Measurements from ENCODE around the gene GSK3B. TPM values are rescaled to one million over a fixed set of nuclear protein-coding genes. Genes with fewer than 3 reads are reported as not detected.

Gene GSK3B
- total RNA-seq, 1 experiment from 2014 or later: 50.0 TPM

- ATAC-seq (no peak), DNase-seq (ENCODE audit: low read depth, low spot score) (no peak)
- POLR2A ChIA-PET: interaction anchor here (2.2 kb wide), 1 partner anchor 29 kb away, joined by 4 read pairs; no protein-coding TSS in a partner anchor
- Histone ChIP-seq H3K27me3 (ENCODE audit: insufficient read depth, low read length) (no peaks in the 10 kb centered on the region), H3K4me2 (ENCODE audit: low read length) (no peak overlapping the region), H3K79me2 (ENCODE audit: insufficient read depth, low read length) (peaks cover 91% of the 10 kb centered on the region), H3K4me3 (replicated peaks in 1 of 2; ENCODE audit: low read depth in 1 of 2, low read length in 2 of 2) (no peak overlapping the region), H2AFZ (ENCODE audit: low read depth, low read length, poor library complexity, severe bottlenecking) (no peak overlapping the region), H3K4me1 (ENCODE audit: control insufficient read depth in 1 of 2, insufficient read depth in 2 of 2, low read length in 2 of 2) (no peaks in the 10 kb centered on the region), H3K27ac (ENCODE audit: low read depth, low read length) (no peak overlapping the region), H3K9ac (ENCODE audit: low read length) (no peak overlapping the region), H3K9me3 (ENCODE audit: control insufficient read depth in 1 of 2, insufficient read depth in 1 of 2, low read depth in 1 of 2, low read length in 2 of 2) (no peaks in the 10 kb centered on the region), H3K36me3 (ENCODE audit: control insufficient read depth in 1 of 2, insufficient read depth in 2 of 2, low read length in 2 of 2) (no peaks in the 10 kb centered on the region), H3K9me2 (ENCODE audit: insufficient read depth) (no peaks in the 10 kb centered on the region), H4K20me1 (ENCODE audit: insufficient read depth) (peaks cover 33% of the 10 kb centered on the region; the same call in 1 of the 2 replicates)
- BruUV-seq (replicated peaks): no TSS peak
- RAD21 ChIA-PET (ENCODE audit: low non-redundant PET in 1 of 2, low total read pairs in 2 of 2, uncharacterized antibody in 2 of 2, unreplicated experiment in 2 of 2): no interaction called here
- CTCF ChIA-PET: interaction anchor here (0.7 kb wide), 1 partner anchor 175 kb away, joined by 3 read pairs; no protein-coding TSS in a partner anchor
- intact Hi-C loops (cut with micrococcal nuclease): no loop called here
- TF ChIP-seq SP1 (IDR thresholded peaks at IDR 0.05; ENCODE audit: low read depth) (no peak), ATF3 (IDR thresholded peaks at IDR 0.05) (no peak), FOSL1 (IDR thresholded peaks at IDR 0.05; ENCODE audit: low read depth) (no peak), SRF (IDR thresholded peaks at IDR 0.05; ENCODE audit: low read depth) (no peak), EZH2 (IDR thresholded peaks at IDR 0.05) (no peak), ELF1 (IDR thresholded peaks at IDR 0.05; ENCODE audit: borderline replicate concordance, low read depth) (no peak), YY1 (IDR thresholded peaks at IDR 0.05; ENCODE audit: extremely low read depth, insufficient replicate concordance, low read depth, low read length) (no peak), MAX (IDR thresholded peaks at IDR 0.05) (no peak), JUND (IDR thresholded peaks at IDR 0.05) (no peak)
Observed at GRCh38 chr3:120067083-120067482, 27.2 kb downstream of the GSK3B start.

- Histone ChIP-seq H3K9ac (ENCODE audit: low read length) (no peak overlapping the region), H3K4me2 (ENCODE audit: low read length) (no peak overlapping the region), H4K20me1 (ENCODE audit: insufficient read depth) (peaks cover 32% of the 10 kb centered on the region; the same call in 1 of the 2 replicates), H3K9me2 (ENCODE audit: insufficient read depth) (no peaks in the 10 kb centered on the region), H3K4me1 (ENCODE audit: control insufficient read depth in 1 of 2, insufficient read depth in 2 of 2, low read length in 2 of 2) (no peaks in the 10 kb centered on the region), H3K27me3 (ENCODE audit: insufficient read depth, low read length) (no peaks in the 10 kb centered on the region), H2AFZ (ENCODE audit: low read depth, low read length, poor library complexity, severe bottlenecking) (no peak overlapping the region), H3K4me3 (replicated peaks in 1 of 2; ENCODE audit: low read depth in 1 of 2, low read length in 2 of 2) (no peak overlapping the region), H3K79me2 (ENCODE audit: insufficient read depth, low read length) (peaks cover 91% of the 10 kb centered on the region), H3K27ac (ENCODE audit: low read depth, low read length) (no peak overlapping the region), H3K36me3 (ENCODE audit: control insufficient read depth in 1 of 2, insufficient read depth in 2 of 2, low read length in 2 of 2) (no peaks in the 10 kb centered on the region), H3K9me3 (ENCODE audit: control insufficient read depth in 1 of 2, insufficient read depth in 1 of 2, low read depth in 1 of 2, low read length in 2 of 2) (no peaks in the 10 kb centered on the region)
- no peak for DNase-seq (ENCODE audit: low read depth, low spot score)
- ChIA-PET RAD21 (ENCODE audit: low non-redundant PET in 1 of 2, low total read pairs in 2 of 2, uncharacterized antibody in 2 of 2, unreplicated experiment in 2 of 2) (no interaction called here), POLR2A (interaction anchor here (2.2 kb wide), 1 partner anchor 29 kb away, joined by 4 read pairs; no protein-coding TSS in a partner anchor), CTCF (interaction anchor here (0.7 kb wide), 1 partner anchor 175 kb away, joined by 3 read pairs; no protein-coding TSS in a partner anchor)
- intact Hi-C loops (cut with micrococcal nuclease): no loop called here
- no peak for ATAC-seq
- BruUV-seq (replicated peaks): no TSS peak
- no peak for TF ChIP-seq REST (IDR thresholded peaks at IDR 0.05; ENCODE audit: low read depth)
- TF ChIP-seq ZFX (IDR thresholded peaks at IDR 0.05): no peak
- no peak for TF ChIP-seq SIN3A (IDR thresholded peaks at IDR 0.05; ENCODE audit: low read depth)
- no peak for TF ChIP-seq JUND (IDR thresholded peaks at IDR 0.05)
- TF ChIP-seq CBX3 (IDR thresholded peaks at IDR 0.05; ENCODE audit: low read depth): no peak
- no peak for TF ChIP-seq ZBTB33 (IDR thresholded peaks at IDR 0.05; ENCODE audit: extremely low read depth, insufficient replicate concordance, low read length)
- TF ChIP-seq EZH2phosphoT487 (IDR thresholded peaks at IDR 0.05; ENCODE audit: borderline replicate concordance): no peak
- no peak for TF ChIP-seq TCF7L2 (IDR thresholded peaks at IDR 0.05; ENCODE audit: borderline replicate concordance, extremely low read depth, insufficient read depth, insufficient read length)
- no peak for TF ChIP-seq POLR2A (IDR thresholded peaks at IDR 0.05; ENCODE audit: borderline replicate concordance, extremely low read depth, insufficient read depth, insufficient read length)
Observed at GRCh38 chr3:120066634-120067033, 27.6 kb downstream of the GSK3B start.

All from HCT116 (cell line).